ENCODE results near the gene NOCT. TPM values are rescaled to one million over a fixed set of nuclear protein-coding genes. Genes with fewer than 3 reads are reported as not detected.
"Not testable (repeated sequence)": the region's sequence is repeated elsewhere in the genome, so short reads cannot be mapped to it uniquely, and the experiment has no call there.

Gene NOCT
- total RNA-seq, 1 donor from 2014 or later, result 5.7 TPM

DNA sequence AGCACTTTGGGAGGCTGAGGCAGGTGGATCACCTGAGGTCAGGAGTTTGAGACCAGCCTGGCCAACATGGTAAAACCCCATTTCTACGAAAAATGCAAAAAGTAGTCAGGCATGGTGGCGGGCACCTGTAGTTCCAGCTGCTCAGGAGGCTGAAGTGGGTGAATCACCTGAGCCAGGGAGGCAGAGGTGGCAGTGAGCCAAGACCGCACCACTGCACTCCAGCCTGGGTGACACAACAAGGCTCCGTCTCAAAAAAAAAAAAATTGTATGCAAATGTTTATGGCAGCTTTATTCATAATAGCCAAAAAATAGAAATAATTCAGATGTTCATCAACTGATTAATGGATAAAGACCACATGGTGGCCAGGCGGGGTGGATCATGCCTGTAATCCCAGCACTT lies 9.8 kb upstream of the NOCT start:
- H3K9ac ChIP-seq, result no peak overlapping the region
- Mint-ChIP-seq H3K27ac (no peak overlapping the region), H3K27me3 (ENCODE audit: insufficient read depth, low read depth) (peaks cover 2% of the 10 kb centered on the region), H3K4me1 (no peaks in the 10 kb centered on the region), H3K36me3 (peaks cover 3% of the 10 kb centered on the region), H3K9me3 (peaks cover 7% of the 10 kb centered on the region), H3K4me3 (no peak overlapping the region)
- no peak overlapping the region for H3K4me2 ChIP-seq
- no peaks in the 10 kb centered on the region for H3F3A ChIP-seq (ENCODE audit: low read depth)
- H3K27me3 ChIP-seq, result no peaks in the 10 kb centered on the region
- no peaks in the 10 kb centered on the region for H3K4me1 ChIP-seq
- H3K36me3 ChIP-seq, result no peaks in the 10 kb centered on the region
- no peak overlapping the region for H2AFZ ChIP-seq (replicated peaks)
- DNase-seq (ENCODE audit: low spot score), result no peak
- H3K27ac ChIP-seq, result no peak overlapping the region
- H3K9me3 ChIP-seq (ENCODE audit: low read depth), result no peaks in the 10 kb centered on the region
- TF ChIP-seq EZH2 (IDR thresholded peaks at IDR 0.05), result no peak
- TF ChIP-seq, protein P1, sequence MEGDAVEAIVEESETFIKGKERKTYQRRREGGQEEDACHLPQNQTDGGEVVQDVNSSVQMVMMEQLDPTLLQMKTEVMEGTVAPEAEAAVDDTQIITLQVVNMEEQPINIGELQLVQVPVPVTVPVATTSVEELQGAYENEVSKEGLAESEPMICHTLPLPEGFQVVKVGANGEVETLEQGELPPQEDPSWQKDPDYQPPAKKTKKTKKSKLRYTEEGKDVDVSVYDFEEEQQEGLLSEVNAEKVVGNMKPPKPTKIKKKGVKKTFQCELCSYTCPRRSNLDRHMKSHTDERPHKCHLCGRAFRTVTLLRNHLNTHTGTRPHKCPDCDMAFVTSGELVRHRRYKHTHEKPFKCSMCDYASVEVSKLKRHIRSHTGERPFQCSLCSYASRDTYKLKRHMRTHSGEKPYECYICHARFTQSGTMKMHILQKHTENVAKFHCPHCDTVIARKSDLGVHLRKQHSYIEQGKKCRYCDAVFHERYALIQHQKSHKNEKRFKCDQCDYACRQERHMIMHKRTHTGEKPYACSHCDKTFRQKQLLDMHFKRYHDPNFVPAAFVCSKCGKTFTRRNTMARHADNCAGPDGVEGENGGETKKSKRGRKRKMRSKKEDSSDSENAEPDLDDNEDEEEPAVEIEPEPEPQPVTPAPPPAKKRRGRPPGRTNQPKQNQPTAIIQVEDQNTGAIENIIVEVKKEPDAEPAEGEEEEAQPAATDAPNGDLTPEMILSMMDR (IDR thresholded peaks at IDR 0.05), result no peak
- no peak for TF ChIP-seq EZH2phosphoT487 (IDR thresholded peaks at IDR 0.05)
- H3K79me2 ChIP-seq (ENCODE audit: low read depth), result no peaks in the 10 kb centered on the region
- no peak overlapping the region for H3K4me3 ChIP-seq
- H4K20me1 ChIP-seq (ENCODE audit: low read depth), result no peaks in the 10 kb centered on the region

DNA sequence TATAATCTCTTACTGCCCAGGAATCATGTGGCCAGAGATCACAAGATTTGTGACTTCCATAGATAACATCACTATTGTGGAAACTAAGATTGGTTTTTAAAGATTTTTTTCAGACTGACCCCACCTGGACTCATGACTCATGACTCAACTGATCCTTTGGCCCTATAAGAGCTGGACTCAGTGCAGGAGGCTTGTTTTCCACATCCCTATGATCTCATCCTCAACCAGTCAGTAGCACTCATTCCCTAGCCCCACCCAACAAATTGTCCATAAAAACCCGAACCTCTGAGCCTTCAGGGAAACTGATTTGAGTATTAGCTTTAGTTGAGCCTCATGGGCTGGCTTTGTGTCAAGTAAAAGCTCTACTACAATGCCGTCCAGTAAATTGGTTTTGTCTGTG lies 7.9 kb upstream of the NOCT start:
- H3K4me2 ChIP-seq, result no peak overlapping the region
- no peaks in the 10 kb centered on the region for H3K9me3 ChIP-seq (ENCODE audit: low read depth)
- Mint-ChIP-seq H3K36me3 (peaks cover 3% of the 10 kb centered on the region), H3K4me1 (no peaks in the 10 kb centered on the region), H3K27ac (no peak overlapping the region), H3K9me3 (peaks cover 7% of the 10 kb centered on the region), H3K27me3 (ENCODE audit: insufficient read depth, low read depth) (peaks cover 2% of the 10 kb centered on the region), H3K4me3 (no peak overlapping the region)
- no peak overlapping the region for H3K27ac ChIP-seq
- no peaks in the 10 kb centered on the region for H3F3A ChIP-seq (ENCODE audit: low read depth)
- TF ChIP-seq EZH2 (IDR thresholded peaks at IDR 0.05), result no peak
- no peak for TF ChIP-seq EZH2phosphoT487 (IDR thresholded peaks at IDR 0.05)
- TF ChIP-seq, protein P1 (IDR thresholded peaks at IDR 0.05), result no peak
- no peaks in the 10 kb centered on the region for H3K27me3 ChIP-seq
- no peaks in the 10 kb centered on the region for H4K20me1 ChIP-seq (ENCODE audit: low read depth)
- H3K4me1 ChIP-seq, result no peaks in the 10 kb centered on the region
- no peak overlapping the region for H3K9ac ChIP-seq
- no peaks in the 10 kb centered on the region for H3K36me3 ChIP-seq
- no peaks in the 10 kb centered on the region for H3K79me2 ChIP-seq (ENCODE audit: low read depth)
- H3K4me3 ChIP-seq, result no peak overlapping the region
- no peak overlapping the region for H2AFZ ChIP-seq (replicated peaks)
- no peak for DNase-seq (ENCODE audit: low spot score)

DNA sequence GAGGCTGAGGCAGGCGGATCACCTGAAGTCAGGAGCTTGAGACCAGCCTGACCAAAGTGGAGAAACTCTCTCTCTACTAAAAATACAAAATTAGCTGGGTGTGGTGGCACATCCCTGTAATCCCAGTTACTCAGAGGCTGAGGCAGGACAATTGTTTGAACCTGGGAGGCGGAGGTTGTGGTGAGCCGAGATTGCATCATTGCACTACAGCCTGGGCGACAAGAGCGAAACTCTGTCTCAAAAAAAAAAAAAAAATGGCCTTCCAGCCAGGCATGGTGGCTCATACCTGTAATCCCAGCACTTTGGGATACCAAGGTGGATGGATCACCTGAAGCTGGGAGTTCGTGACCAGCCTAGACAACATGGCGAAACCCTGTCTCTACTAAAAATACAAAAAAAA lies 7.3 kb upstream of the NOCT start:
- not testable (repeated sequence) for H3K36me3 Mint-ChIP-seq; H3K9me3 Mint-ChIP-seq; H3K27me3 ChIP-seq; H3K27ac Mint-ChIP-seq; H3K79me2 ChIP-seq (ENCODE audit: low read depth); H3K4me3 Mint-ChIP-seq; H3K9me3 ChIP-seq (ENCODE audit: low read depth); H3K4me3 ChIP-seq; H3K4me1 Mint-ChIP-seq; H3K4me1 ChIP-seq; H3K27me3 Mint-ChIP-seq (ENCODE audit: insufficient read depth, low read depth); H3K4me2 ChIP-seq; H3F3A ChIP-seq (ENCODE audit: low read depth); H3K27ac ChIP-seq; H3K36me3 ChIP-seq; H3K9ac ChIP-seq; H4K20me1 ChIP-seq (ENCODE audit: low read depth); DNase-seq (ENCODE audit: low spot score); H2AFZ ChIP-seq (replicated peaks)

DNA sequence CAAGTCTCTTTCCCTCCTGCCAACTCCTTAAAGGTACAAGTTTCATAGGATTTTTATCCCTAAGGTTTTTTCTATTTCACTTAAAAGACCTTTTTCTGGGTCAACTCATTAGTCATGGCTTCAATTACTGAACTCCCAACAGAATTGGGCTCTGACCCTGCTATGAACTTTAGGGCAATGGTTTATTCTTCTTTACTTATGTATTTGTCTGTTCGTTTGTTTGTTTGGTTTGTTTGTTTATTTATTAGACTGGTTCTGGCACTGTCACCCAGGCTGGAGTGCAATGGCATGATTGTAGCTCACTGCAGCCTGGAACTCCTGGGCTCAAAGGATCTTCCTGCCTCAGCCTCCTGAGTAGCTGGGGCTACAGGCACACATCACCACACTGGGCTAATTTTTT lies 5.9 kb upstream of the NOCT start:
- no peaks in the 10 kb centered on the region for H3K79me2 ChIP-seq (ENCODE audit: low read depth)
- DNase-seq (ENCODE audit: low spot score), result no peak
- H3K9ac ChIP-seq, result no peak overlapping the region
- no peaks in the 10 kb centered on the region for H3K4me1 ChIP-seq
- Mint-ChIP-seq H3K4me1 (peaks cover 12% of the 10 kb centered on the region), H3K27ac (no peak overlapping the region), H3K27me3 (ENCODE audit: insufficient read depth, low read depth) (peaks cover 2% of the 10 kb centered on the region), H3K4me3 (no peak overlapping the region), H3K36me3 (peaks cover 3% of the 10 kb centered on the region), H3K9me3 (peaks cover 7% of the 10 kb centered on the region)
- TF ChIP-seq EZH2 (IDR thresholded peaks at IDR 0.05), result no peak
- TF ChIP-seq, protein P1 (IDR thresholded peaks at IDR 0.05), result no peak
- no peak for TF ChIP-seq EZH2phosphoT487 (IDR thresholded peaks at IDR 0.05)
- H3K36me3 ChIP-seq, result no peaks in the 10 kb centered on the region
- no peaks in the 10 kb centered on the region for H3K9me3 ChIP-seq (ENCODE audit: low read depth)
- no peaks in the 10 kb centered on the region for H3F3A ChIP-seq (ENCODE audit: low read depth)
- H3K4me2 ChIP-seq, result no peak overlapping the region
- no peaks in the 10 kb centered on the region for H4K20me1 ChIP-seq (ENCODE audit: low read depth)
- no peak overlapping the region for H2AFZ ChIP-seq (replicated peaks)
- no peak overlapping the region for H3K27ac ChIP-seq
- no peak overlapping the region for H3K4me3 ChIP-seq
- peaks cover 4% of the 10 kb centered on the region for H3K27me3 ChIP-seq
